GM12873 (cell line): ENCODE results near the gene ARGLU1.

ENCODE experiments used
- CTCF ChIP-seq: IDR thresholded peaks from 2 replicates; pipeline ENCODE4 v1.5.1; 2012; ENCODE audit warnings: low read depth, mild to moderate bottlenecking, moderate library complexity, low read length, control low read depth; ENCODE audit not compliant: insufficient read depth; ENCODE audit errors: missing control alignments

ARGLU1 gene

GRCh38 chr13:106555631-106556328, 12.2 kb downstream of the ARGLU1 start:
- TF ChIP-seq CTCF, result no peak

GRCh38 chr13:106551751-106552150, 16.2 kb downstream of the ARGLU1 start:
- TF ChIP-seq CTCF, result no peak

- no peak for TF ChIP-seq CTCF
These were observed 16.6 kb downstream of the ARGLU1 start for GRCh38 chr13:106551350-106551749.

- TF ChIP-seq CTCF, result no peak
These were observed 17.3 kb downstream of the ARGLU1 start for GRCh38 chr13:106550570-106551135.

- no peak for TF ChIP-seq CTCF
These were observed 19.8 kb downstream of the ARGLU1 start for GRCh38 chr13:106548064-106548696.

- TF ChIP-seq CTCF, result no peak
These were observed 26.1 kb downstream of the ARGLU1 start for GRCh38 chr13:106541826-106542225.

- no peak for TF ChIP-seq CTCF
These were observed 27.3 kb downstream of the ARGLU1 start for GRCh38 chr13:106540613-106541012.
